Measurements from ENCODE around the gene SERPINB1. TPM values are rescaled to one million over a fixed set of nuclear protein-coding genes. Genes with fewer than 3 reads are reported as not detected.

SERPINB1 gene
- total and polyA plus RNA-seq, 9 of the 15 experiments (the other 6 are each of a cell fraction or from before 2014, with no cell fraction given), result 33.9 to 108 (median 63.8) TPM

DNA sequence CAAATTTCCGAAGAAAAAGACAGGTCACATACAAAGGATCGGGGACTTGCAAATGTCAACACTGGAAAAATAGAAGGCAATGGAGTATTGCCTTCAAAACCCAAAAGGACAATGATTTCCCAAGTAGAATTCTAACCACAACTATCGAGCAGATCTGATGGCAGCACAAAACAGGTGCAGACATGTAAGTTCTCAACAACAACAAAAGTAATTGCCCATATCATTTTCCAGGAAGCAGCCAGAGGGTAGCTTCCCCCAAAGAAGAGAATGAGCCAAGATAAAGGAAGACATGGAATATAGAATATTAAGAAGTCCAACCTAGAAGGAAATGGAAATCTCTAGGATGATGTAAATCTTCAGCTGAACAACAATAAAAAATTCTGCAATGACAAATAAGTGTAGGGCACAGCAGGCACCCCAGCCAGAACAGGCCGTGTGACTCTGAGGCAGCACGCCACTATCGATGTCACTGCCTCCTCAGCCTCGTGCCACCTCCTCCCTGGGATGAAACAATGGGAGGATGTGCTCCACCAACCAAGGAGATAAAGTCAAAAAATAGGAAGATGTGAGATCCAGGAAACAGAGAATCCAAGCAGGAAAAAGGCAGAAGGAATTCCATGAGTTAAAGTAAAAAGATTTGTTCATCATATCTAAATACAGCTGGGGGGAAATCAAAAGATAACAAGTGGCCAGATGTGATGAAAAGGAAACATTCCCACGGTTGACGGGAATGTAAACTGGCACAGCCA, 34.1 kb downstream of the SERPINB1 start (continued):
- TF ChIP-seq, protein P1, sequence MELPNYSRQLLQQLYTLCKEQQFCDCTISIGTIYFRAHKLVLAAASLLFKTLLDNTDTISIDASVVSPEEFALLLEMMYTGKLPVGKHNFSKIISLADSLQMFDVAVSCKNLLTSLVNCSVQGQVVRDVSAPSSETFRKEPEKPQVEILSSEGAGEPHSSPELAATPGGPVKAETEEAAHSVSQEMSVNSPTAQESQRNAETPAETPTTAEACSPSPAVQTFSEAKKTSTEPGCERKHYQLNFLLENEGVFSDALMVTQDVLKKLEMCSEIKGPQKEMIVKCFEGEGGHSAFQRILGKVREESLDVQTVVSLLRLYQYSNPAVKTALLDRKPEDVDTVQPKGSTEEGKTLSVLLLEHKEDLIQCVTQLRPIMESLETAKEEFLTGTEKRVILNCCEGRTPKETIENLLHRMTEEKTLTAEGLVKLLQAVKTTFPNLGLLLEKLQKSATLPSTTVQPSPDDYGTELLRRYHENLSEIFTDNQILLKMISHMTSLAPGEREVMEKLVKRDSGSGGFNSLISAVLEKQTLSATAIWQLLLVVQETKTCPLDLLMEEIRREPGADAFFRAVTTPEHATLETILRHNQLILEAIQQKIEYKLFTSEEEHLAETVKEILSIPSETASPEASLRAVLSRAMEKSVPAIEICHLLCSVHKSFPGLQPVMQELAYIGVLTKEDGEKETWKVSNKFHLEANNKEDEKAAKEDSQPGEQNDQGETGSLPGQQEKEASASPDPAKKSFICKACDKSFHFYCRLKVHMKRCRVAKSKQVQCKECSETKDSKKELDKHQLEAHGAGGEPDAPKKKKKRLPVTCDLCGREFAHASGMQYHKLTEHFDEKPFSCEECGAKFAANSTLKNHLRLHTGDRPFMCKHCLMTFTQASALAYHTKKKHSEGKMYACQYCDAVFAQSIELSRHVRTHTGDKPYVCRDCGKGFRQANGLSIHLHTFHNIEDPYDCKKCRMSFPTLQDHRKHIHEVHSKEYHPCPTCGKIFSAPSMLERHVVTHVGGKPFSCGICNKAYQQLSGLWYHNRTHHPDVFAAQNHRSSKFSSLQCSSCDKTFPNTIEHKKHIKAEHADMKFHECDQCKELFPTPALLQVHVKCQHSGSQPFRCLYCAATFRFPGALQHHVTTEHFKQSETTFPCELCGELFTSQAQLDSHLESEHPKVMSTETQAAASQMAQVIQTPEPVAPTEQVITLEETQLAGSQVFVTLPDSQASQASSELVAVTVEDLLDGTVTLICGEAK (IDR thresholded peaks at IDR 0.05), result no peak
- TF ChIP-seq, protein P1 (CRISPR knock-in tag; IDR thresholded peaks at IDR 0.05), result no peak
